Stimulated activated CD4-positive, alpha-beta T cell treated with anti-CD3 and anti-CD28 coated beads, Interleukin-1b, Interleukin-23, amount 100 ng/mL, for 24 hours (primary cell): Measurements from ENCODE around the gene SSBP3.
"Not testable (repeated sequence)": the region's sequence is repeated elsewhere in the genome, so short reads cannot be mapped to it uniquely, and the experiment has no call there.

Experiments
- DNase-seq, 4 experiments: peaks; one replicate each; pipeline ENCODE4 v3.0.0-alpha.2; 2020; ENCODE audit warnings: low read depth in 4 of 4, low spot score in 1 of 4

The SSBP3 gene

GRCh38 chr1:54355931-54356679 lies 50.1 kb downstream of the SSBP3 start:
- no peak for DNase-seq

- DNase-seq, result no peak
These were observed 51.3 kb downstream of the SSBP3 start for GRCh38 chr1:54354899-54355298.

GRCh38 chr1:54353959-54354358 lies 52.2 kb downstream of the SSBP3 start:
- DNase-seq, result no peak

- no peak for DNase-seq
These were observed 53.4 kb downstream of the SSBP3 start for GRCh38 chr1:54352755-54353154.

GRCh38 chr1:54350360-54350759 lies 55.8 kb downstream of the SSBP3 start:
- DNase-seq, result no peak

- DNase-seq, result no peak
These were observed 57.5 kb downstream of the SSBP3 start for GRCh38 chr1:54348700-54349021.

GRCh38 chr1:54347955-54348699 lies 58.1 kb downstream of the SSBP3 start:
- no peak for DNase-seq

GRCh38 chr1:54347261-54347954 lies 58.8 kb downstream of the SSBP3 start:
- DNase-seq, result no peak

GRCh38 chr1:54345548-54345947 lies 60.6 kb downstream of the SSBP3 start:
- not testable (repeated sequence) for DNase-seq

GRCh38 chr1:54345116-54345515 lies 61.1 kb downstream of the SSBP3 start:
- DNase-seq, result no peak

GRCh38 chr1:54342742-54343687 lies 63.2 kb downstream of the SSBP3 start:
- no peak for DNase-seq

GRCh38 chr1:54342288-54342687 lies 63.9 kb downstream of the SSBP3 start:
- no peak for DNase-seq

GRCh38 chr1:54341763-54342162 lies 64.4 kb downstream of the SSBP3 start:
- no peak for DNase-seq

- DNase-seq, result no peak
These were observed 65.3 kb downstream of the SSBP3 start for GRCh38 chr1:54340878-54341277.

- DNase-seq, result no peak
These were observed 65.8 kb downstream of the SSBP3 start for GRCh38 chr1:54340434-54340833.

GRCh38 chr1:54339126-54339525 lies 67.1 kb downstream of the SSBP3 start:
- no peak for DNase-seq

GRCh38 chr1:54338464-54338863 lies 67.7 kb downstream of the SSBP3 start:
- DNase-seq, result no peak

GRCh38 chr1:54337928-54338327 lies 68.3 kb downstream of the SSBP3 start:
- DNase-seq, result no peak

- no peak for DNase-seq
These were observed 69.2 kb downstream of the SSBP3 start for GRCh38 chr1:54337034-54337433.

GRCh38 chr1:54336116-54336515 lies 70.1 kb downstream of the SSBP3 start:
- no peak for DNase-seq

GRCh38 chr1:54335755-54336108 lies 70.5 kb downstream of the SSBP3 start:
- no peak for DNase-seq
